HG03354 (cell line): ENCODE data around the gene ST6GALNAC1.
"Not testable (repeated sequence)": the region's sequence is repeated elsewhere in the genome, so short reads cannot be mapped to it uniquely, and the experiment has no call there.

Source experiments
- ATAC-seq: cut with Tn5 transposase; IDR thresholded peaks from one replicate; pipeline ENCODE4 v1.9.1; 2021; ENCODE audit warnings: mild to moderate bottlenecking; ENCODE audit not compliant: unreplicated experiment, poor library complexity, severe bottlenecking

Gene ST6GALNAC1

GRCh38 chr17:76614064-76614759 lies 29.3 kb downstream of the ST6GALNAC1 start:
- not testable (repeated sequence) for ATAC-seq

DNA sequence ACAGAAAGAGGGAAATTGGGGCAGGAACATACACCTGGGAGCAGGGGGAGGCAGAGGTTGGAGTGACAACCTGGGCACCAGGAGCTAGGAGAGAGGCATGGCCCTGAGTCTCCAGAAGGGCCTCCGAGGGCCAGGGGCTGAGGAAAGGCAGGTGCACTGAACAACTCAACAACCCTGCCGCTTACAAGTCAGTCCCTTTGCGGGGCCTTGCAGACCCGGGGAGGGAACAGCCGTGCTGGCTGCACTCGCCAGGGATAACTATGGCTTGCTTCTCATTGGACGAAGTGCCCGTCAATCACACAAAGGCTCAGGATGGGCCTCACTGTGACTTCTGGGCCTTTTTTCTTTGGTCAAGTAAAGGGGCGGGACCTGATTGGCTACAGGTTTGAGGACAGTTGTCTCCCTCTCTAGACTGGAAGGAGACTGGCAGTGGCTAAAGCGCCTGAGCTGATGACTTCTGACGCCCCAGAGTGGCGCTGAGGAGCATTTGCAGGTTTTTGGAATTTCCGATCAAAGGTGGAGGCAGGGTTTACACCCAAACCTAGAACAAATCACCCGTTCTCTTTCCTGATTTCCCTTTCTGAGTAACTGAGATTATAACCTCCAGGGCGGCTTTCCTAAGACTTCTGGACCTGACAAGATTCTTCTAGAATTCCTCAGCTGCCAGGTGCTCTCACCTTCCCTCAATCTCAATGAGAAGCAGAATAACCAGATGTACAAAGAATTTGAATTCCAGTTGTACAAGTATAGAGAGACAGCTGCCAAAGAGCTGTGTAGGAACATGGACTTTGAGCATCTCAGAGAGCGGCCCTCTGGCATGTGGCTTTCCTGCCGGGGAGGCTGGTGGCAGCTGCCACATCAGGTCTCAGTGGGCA lies 30.3 kb downstream of the ST6GALNAC1 start:
- ATAC-seq = no peak

DNA sequence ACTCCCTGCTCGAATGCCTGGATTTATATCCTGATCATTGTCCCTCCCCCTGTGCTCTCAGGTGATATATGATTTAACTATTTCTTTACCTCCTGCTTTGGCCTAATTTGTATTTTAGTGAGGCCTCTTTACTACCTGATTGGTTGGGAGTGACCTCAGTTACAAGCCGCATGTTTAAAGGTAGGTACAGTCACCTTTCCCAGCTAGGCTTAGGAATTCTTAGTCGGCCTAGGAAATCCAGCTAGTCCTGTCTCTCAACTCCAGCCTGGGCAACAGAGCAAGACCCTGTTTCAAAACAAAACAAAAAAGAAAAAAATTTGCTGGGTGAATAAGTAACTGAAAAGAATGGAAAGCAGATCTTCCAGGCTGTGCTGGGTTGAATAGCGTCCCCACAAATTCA lies 31.1 kb downstream of the ST6GALNAC1 start:
- ATAC-seq = no peak

DNA sequence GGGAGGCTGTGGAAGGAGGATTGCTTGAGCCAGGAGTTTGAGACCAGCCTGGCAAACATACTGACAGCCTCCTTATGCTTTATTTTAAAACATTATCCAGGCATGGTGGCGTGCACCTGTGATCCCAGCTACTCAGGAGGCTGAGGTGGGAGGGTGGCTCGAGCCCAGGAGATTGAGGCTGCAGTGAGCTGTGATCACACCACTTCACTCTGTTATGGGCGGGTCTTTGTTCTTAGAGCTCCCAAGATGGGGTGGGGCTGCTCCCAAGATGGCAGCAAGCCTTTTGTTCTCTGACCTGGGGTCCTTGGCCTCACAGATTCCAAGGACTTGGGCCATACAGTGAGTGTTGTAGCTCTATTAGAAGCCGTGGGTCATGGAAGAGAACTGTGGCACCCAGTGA lies 31.8 kb downstream of the ST6GALNAC1 start:
- no peak for ATAC-seq

- not testable (repeated sequence) for ATAC-seq
Measured at GRCh38 chr17:76611080-76611749, 32.3 kb downstream of the ST6GALNAC1 start.

- not testable (repeated sequence) for ATAC-seq
Measured at GRCh38 chr17:76606685-76607084, 36.9 kb downstream of the ST6GALNAC1 start.

DNA sequence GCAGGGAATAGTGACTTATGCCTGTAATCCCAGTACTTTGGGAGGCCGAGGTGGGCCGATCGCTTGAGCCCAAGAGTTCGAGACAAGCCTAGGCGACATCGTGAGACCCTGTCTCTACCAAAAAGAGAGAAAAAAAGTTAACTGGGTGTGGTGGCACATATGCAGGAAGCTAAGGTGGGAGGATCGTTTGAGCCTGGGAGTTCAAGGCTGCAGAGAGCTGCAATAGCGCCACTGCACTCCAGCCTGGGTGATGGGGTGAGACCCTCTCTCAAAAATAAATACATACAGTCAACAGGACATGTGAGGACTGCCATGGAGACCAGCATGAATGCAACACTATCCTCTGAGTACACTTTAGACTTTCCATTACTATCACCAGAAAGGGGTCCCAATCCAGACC lies 42.5 kb downstream of the ST6GALNAC1 start:
- no peak for ATAC-seq

GRCh38 chr17:76599694-76600460 lies 43.7 kb downstream of the ST6GALNAC1 start:
- no peak for ATAC-seq

- no peak for ATAC-seq
Measured at GRCh38 chr17:76598004-76598439, 45.5 kb downstream of the ST6GALNAC1 start.

- ATAC-seq = no peak
Measured at GRCh38 chr17:76597156-76598003, 46.2 kb downstream of the ST6GALNAC1 start.

GRCh38 chr17:76594690-76595089 lies 48.9 kb downstream of the ST6GALNAC1 start:
- ATAC-seq = no peak

GRCh38 chr17:76593959-76594358 lies 49.6 kb downstream of the ST6GALNAC1 start:
- ATAC-seq = no peak

DNA sequence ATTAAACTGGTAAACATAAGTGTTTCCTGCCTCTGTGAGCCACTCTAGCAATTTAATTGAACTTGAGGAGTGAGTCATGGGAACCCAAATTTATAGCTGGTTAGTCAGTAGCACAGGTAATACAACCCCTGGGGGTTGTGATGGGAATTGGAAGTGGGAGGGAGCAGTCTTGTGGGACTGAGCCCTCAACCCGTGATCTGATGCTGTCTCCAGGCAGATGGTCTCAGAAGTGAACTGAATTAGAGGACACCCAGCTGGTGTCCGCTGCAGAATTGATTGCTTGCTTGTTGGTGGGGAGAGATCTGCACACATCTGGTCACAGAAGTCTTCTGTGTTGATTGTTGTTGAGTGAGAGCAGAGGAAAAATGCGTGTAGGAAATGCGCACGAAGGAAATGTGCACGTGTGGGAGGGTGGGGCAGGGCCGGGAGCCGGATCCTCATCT lies 50.2 kb downstream of the ST6GALNAC1 start:
- no peak for ATAC-seq

DNA sequence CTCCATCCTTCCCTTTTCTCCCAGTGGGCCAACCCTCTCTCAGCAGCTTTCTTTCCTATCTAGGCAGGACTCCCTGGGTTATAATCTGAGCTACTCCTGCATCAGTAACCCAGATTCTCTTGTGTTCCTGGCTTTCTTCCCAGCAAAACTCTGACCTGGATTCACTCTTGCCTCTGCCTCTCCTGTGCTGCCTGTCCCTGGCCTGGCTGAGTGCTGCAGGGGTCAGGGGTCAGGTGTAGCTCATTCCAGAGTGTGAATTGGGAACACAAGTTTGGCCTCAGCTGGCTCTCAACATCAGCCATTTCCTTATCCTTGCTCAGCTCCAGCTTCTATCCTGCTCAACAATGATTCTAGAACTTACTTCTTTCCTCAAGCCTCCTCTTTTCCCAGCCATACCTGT lies 55.4 kb downstream of the ST6GALNAC1 start:
- no peak for ATAC-seq

GRCh38 chr17:76586741-76587487 lies 56.6 kb downstream of the ST6GALNAC1 start:
- ATAC-seq = no peak

DNA sequence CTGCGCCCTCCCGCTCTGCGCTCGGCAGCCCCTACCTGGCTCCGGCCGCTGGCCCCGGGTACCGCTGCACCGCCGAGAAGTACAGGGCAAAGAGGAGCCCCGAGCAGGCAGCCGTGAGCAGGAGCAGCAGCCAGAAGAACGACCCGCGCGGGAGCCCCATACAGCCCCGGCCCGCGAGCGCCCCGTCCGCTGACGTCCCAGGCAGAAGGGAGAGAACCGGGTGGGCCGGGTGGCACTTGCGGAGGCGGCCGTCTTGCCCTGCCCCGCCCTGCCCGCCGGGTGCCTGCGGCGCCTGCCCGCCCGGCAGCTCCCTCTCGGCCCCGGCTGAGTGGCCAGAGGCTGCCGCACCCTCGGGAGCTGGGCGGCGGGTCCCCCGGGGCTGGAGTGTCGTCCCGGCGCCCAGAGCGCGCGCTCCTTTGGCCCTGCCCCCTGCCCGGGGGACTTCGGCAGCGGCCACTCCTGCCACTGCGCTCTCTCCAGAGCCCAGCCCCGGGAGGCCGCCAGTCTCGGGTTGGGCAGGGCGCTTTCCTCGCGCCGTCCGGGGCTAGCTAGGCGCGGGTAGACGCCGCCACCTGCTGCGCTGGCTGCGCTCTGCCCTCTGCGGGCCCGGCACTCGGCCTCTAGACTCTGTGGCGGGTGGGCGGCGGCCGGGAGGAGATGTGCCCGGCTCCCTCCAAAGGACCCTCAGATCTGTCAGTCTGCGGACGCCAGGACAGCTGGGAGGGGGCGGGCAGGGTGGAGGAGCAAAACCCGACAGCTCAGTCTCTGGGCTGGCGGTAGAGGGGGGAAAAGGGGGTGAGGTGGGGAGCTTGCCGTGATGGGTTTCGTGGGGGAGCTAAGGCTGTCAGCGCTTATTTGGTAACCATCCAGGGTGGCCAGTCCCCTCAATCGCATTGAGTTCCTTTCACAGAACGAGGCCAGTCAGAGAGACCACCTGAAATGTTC lies 57.6 kb downstream of the ST6GALNAC1 start, which contains the start of gene ST6GALNAC2:
Gene ST6GALNAC2 (minus strand): TSS at position 212 of the 945 bp plus-strand sequence. CDS start 52 bp downstream, at position 160.
- no peak for ATAC-seq
